Activated CD4-positive, alpha-beta T cell treated with anti-CD3 and anti-CD28 coated beads for 48 hours (primary cell): ENCODE data around the gene ARID4A.
A peak's percentile ranks its signal among the peaks of the same experiment; 100 is the strongest.
"Not testable (repeated sequence)": the region's sequence is repeated elsewhere in the genome, so short reads cannot be mapped to it uniquely, and the experiment has no call there.

Experiments used
- DNase-seq: peaks from one replicate; pipeline ENCODE4 v3.0.0-alpha.2; 2020

Gene ARID4A

DNA sequence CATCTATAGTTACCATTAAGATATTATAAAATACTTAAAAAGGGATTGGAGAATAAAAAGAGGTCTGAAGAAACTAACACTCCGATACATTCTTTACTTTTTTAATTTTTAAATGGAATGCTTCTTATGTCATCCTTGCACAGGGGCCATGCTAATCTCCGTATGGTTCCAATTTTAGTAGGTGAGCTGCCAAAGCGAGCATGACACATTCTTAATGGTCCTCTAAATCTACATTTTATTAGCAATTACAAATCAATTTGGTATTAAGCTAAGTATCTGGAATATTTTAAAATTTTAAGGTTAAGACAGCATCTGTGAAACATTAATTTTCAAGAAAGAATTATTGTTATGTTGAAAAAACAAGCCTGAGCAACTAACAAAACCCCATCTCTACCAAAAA, 6.2 kb upstream of the ARID4A start:
- DNase-seq = no peak

- no peak for DNase-seq
Observed at GRCh38 chr14:58294201-58294600, 4.2 kb upstream of the ARID4A start.

GRCh38 chr14:58296726-58297125, 1.6 kb upstream of the ARID4A start:
- no peak for DNase-seq

DNA sequence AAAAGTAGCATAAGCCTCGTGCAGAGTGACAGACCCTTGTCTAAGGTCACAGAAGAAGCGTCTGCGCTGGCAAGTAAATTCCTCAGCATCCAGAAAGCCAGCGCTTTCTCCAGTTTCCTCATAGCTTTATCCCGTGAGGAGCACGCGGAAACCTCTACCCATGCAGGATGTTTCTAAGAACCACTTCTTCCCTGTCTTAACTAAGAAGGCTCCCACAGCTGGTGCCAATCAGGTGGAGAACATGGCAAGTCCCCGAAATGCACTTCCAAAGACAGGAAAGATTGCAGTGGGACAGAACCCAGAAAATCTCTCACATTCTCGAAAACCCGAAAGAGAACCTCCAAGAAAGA, 968 bp upstream of the ARID4A start:
- DNase-seq = no peak

DNA sequence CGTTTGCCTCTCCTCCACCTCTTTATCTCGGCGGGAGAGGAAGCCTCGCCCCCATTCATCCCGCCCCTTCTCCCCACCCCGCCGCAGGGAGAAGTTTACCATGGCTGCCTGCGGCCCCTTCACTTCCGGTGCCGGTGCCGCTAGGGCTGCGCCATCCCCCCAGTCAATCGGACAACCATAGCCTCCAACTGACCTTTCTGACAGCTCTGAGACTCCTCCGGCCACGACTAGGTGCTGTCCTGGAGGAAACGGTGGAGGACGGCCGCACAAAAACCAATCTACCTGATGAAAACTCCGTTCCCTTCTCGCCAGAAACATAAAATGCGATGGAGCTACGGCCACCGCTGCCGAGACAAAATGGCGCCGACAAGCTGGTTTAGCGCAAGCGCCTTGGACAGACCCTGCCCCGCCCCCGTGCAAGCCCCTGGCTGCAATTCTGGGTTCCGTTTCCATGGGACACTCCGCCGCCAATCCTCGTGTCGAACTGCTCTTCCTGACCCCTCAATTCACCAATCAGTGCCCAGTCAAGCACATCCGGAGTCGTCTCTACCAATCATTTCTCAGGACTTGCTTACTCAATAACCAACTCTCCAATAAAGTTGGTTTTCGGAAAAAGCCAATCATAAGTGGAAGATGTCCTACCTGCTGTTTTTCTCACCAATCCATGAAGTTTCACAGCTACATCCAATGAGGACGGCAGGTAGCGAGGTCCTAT, 436 bp upstream of the ARID4A start:
- DNase-seq = peak; percentile 98

- DNase-seq = no peak
Observed at GRCh38 chr14:58299401-58300330, 1.3 kb downstream of the ARID4A start.

DNA sequence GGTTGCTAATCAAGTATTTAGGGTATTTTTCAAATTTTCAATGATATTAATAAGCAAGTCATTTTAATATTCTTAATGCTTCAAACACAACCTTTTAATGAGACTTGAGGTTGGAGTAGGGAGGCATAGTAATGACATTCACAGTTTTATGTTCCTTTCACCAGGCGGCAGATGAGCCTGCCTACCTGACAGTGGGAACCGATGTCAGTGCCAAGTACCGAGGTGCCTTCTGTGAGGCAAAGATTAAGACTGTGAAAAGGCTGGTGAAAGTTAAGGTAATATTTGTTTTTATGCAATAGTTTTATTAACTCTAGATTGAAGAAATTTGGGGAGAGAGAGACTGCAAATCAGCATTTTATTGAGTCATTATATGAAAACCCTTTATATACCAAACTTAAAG, 3.1 kb downstream of the ARID4A start:
- DNase-seq = no peak

- no peak for DNase-seq
Observed at GRCh38 chr14:58305730-58306129, 7.4 kb downstream of the ARID4A start.

GRCh38 chr14:58307597-58308316, 9.4 kb downstream of the ARID4A start:
- no peak for DNase-seq

GRCh38 chr14:58309086-58309485, 10.7 kb downstream of the ARID4A start:
- DNase-seq = no peak

- DNase-seq = no peak
Observed at GRCh38 chr14:58313699-58314098, 15.3 kb downstream of the ARID4A start.

DNA sequence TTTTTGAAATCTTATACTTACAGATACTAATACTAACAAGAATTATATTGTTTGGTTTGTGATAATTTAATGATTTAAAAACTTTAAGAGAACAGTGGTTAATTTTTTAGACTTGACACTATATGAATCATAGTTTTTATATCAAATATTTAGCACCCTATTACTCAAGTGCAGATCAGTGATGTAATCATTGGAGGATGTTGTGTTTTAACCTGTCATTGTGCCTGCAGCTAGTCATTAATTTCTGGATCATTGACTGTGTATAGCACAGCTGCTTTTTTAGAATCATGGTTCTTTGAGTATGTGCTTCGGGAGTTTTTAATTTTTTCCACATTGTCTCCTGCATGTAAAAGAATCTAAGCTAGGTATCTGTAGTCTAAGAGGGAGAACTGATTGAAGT, 17.3 kb downstream of the ARID4A start:
- no peak for DNase-seq

DNA sequence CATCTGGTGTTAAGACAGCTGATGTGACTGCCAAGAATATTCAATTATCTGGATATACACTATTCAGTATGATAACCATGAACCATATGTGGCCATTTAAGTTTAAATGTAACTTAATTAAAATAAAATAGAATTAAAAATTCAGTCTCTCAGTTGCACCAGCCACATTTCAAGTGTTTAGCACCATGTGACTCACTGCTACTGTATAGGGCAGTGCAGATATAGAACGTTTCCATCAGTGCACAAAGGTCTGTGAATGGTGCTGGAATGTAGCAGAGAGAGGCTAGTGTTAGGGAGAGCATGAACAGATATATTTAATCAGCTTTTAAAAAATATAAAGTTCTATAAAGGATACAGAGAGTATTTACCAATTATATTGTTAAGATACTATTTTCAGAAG, 28.7 kb downstream of the ARID4A start:
- no peak for DNase-seq

DNA sequence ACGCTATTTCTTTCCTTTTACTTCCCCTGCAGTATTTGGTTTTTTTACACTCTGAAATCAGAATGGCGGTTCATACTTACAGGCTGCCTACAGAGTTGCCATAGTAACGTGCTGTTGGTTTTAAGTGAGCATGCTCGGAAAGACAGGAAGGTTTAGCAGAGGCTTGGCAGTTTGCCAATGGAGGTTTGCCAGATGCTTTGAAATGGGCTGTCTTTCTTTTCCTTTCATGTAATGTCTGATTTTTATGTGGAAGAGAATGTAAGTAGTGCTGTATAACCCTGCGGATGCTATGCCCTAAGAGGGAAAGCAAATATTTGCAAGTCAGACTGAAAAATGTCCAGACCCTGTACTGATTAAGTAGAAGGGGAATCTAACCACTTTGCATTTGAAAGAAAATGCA, 32.8 kb downstream of the ARID4A start:
- DNase-seq = peak; percentile 85

DNA sequence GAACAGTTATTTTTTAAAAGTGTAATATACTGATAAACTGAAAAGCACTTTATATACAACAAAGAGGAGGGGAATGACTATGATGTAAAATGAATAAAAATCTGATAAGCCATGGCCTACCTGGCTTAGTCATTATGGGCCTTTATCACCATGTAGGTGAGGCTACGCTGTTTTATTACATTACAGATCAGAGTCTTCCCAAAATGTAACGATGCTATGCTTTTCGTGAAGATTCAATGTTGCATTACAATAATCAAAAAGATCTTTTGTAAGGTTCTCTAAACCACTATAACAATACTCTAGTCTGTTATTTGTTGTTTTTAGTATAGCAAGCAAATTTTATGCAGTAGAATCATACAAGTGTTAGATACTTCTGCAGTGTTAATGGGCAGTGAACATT, 34.2 kb downstream of the ARID4A start:
- DNase-seq = no peak

DNA sequence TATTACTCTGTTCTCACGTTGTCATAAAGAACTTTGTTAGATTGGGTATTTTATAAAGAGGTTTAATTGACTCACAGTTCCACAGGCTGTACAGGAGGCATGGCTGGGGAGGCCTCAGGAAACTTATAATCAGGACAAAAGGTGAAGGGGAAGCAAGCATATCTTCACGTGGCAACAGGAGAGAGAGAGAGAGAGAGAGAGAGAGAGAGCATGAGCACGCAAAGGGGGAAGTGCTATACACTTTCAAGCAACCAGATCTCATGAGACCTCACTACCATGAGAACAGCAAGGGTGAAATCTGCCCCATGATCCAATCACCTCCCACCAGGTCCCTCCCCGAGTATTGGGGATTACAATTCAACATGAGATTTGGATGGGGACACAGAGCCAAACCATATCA, 41.3 kb downstream of the ARID4A start:
- DNase-seq = not testable (repeated sequence)

- DNase-seq = no peak
Observed at GRCh38 chr14:58341152-58341748, 42.9 kb downstream of the ARID4A start.

- DNase-seq = not testable (repeated sequence)
Observed at GRCh38 chr14:58343535-58343934, 45.2 kb downstream of the ARID4A start.

GRCh38 chr14:58353516-58354299, 55.4 kb downstream of the ARID4A start:
- DNase-seq = no peak

- DNase-seq = no peak
Observed at GRCh38 chr14:58354808-58355207, 56.5 kb downstream of the ARID4A start.

- no peak for DNase-seq
Observed at GRCh38 chr14:58356268-58356667, 57.9 kb downstream of the ARID4A start.

GRCh38 chr14:58362272-58362671, 63.9 kb downstream of the ARID4A start:
- DNase-seq = not testable (repeated sequence)
